HepG2 (cell line): ENCODE data around the gene TRMT5. TPM values are rescaled to one million over a fixed set of nuclear protein-coding genes. Genes with fewer than 3 reads are reported as not detected.

Source experiments
- KMT2B ChIP-seq: IDR thresholded peaks from 2 replicates; pipeline ENCODE4 v1.6.1; 2016; ENCODE audit warnings: missing genetic modification reagents, missing compliant biosample characterization
- MAFG ChIP-seq: sonication (generic); formaldehyde crosslinking; IDR thresholded peaks from 2 replicates; pipeline ENCODE4 v1.5.1; 2020; ENCODE audit warnings: mild to moderate bottlenecking, missing genetic modification reagents
- MEIS2 ChIP-seq: sonication (generic); formaldehyde crosslinking; IDR thresholded peaks from 2 replicates; pipeline ENCODE4 v1.9.0; 2021; ENCODE audit warnings: mild to moderate bottlenecking, missing genetic modification reagents
- POLR2AphosphoS2 ChIP-seq: IDR thresholded peaks from 2 replicates; pipeline ENCODE4 v1.6.1; 2011; ENCODE audit warnings: low read depth, low read length, improper control_type of control experiment
- RNF2 ChIP-seq: fragments of 450-650 bp; conservative IDR thresholded peaks from 2 replicates; pipeline ENCODE4 v1.6.1; 2016; ENCODE audit warnings: low read depth
- SATB2 ChIP-seq: sonication (generic); formaldehyde crosslinking; IDR thresholded peaks from 2 replicates; pipeline ENCODE4 v1.5.0; 2020; ENCODE audit warnings: missing genetic modification reagents
- SNAI1 ChIP-seq: sonication (generic); formaldehyde crosslinking; IDR thresholded peaks from 2 replicates; pipeline ENCODE4 v1.5.0; 2020; ENCODE audit warnings: mild to moderate bottlenecking, missing genetic modification reagents, borderline replicate concordance
- TBL1XR1 ChIP-seq: fragments of 150-350 bp; IDR thresholded peaks from 2 replicates; pipeline ENCODE4 v1.6.1; 2014; ENCODE audit warnings: borderline replicate concordance, low read length; ENCODE audit not compliant: partially characterized antibody
- ZBED4 ChIP-seq: sonication (generic); formaldehyde crosslinking; IDR thresholded peaks from 2 replicates; pipeline ENCODE4 v1.4.0; 2020; ENCODE audit warnings: missing genetic modification reagents, borderline replicate concordance
- ZFP82 ChIP-seq: sonication (generic); formaldehyde crosslinking; IDR thresholded peaks from 2 replicates; pipeline ENCODE4 v1.5.1; 2020; ENCODE audit warnings: mild to moderate bottlenecking, missing genetic modification reagents, borderline replicate concordance
- ZNF142 ChIP-seq: sonication (generic); formaldehyde crosslinking; IDR thresholded peaks from 2 replicates; pipeline ENCODE4 v1.4.0; 2020; ENCODE audit warnings: missing genetic modification reagents
- ZNF34 ChIP-seq: sonication (generic); formaldehyde crosslinking; IDR thresholded peaks from 2 replicates; pipeline ENCODE4 v1.4.0; 2020; ENCODE audit warnings: mild to moderate bottlenecking, missing genetic modification reagents, borderline replicate concordance
- ZNF414 ChIP-seq: sonication (generic); formaldehyde crosslinking; IDR thresholded peaks from 2 replicates; pipeline ENCODE4 v1.5.0; 2020; ENCODE audit warnings: missing genetic modification reagents
- ZNF496 ChIP-seq: sonication (generic); formaldehyde crosslinking; IDR thresholded peaks from 2 replicates; pipeline ENCODE4 v1.8.1; 2023; ENCODE audit warnings: mild to moderate bottlenecking, moderate library complexity, missing genetic modification reagents; ENCODE audit not compliant: insufficient replicate concordance
- ZNF891 ChIP-seq: sonication (generic); formaldehyde crosslinking; IDR thresholded peaks from 2 replicates; pipeline ENCODE4 v1.5.0; 2020; ENCODE audit warnings: mild to moderate bottlenecking, missing genetic modification reagents
- polyA plus RNA-seq, 8 experiments: library from polyadenylated mRNA; depleted of rRNA in 3 of 8; stranded (reverse) in 7 of 8; unstranded in 1 of 8; fragments of >200 nt; fragmentation: Illumina TruSeq in 4 of 8; extraction: Trizol in 4 of 8; gene quantifications; 2 replicates each; pipeline versions ENCODE4 v1.2.1 to v1.2.3, GENCODE V29; 2011 to 2016; ENCODE audit warnings: low read depth in 4 of 8, missing spikeins in 1 of 8, mixed read lengths in 1 of 8; ENCODE audit not compliant: insufficient read depth in 1 of 8
- total RNA-seq, 5 experiments: library from RNA; depleted of rRNA; stranded (reverse); fragments of >200 nt; fragmentation: Illumina TruSeq; extraction: Trizol; gene quantifications; 2 replicates each; pipeline ENCODE4 v1.2.3, GENCODE V29; 2016; ENCODE audit warnings: low read depth in 1 of 5
- TF ChIP-seq, protein P1 (sequence below): sonication (generic); formaldehyde crosslinking; IDR thresholded peaks from 2 replicates; pipeline ENCODE4 v1.4.0; 2020; ENCODE audit warnings: mild to moderate bottlenecking, low read depth, missing genetic modification reagents

Gene TRMT5
- total and polyA plus RNA-seq, 2 of the 13 experiments (the other 11 are each of a cell fraction or from before 2014, with no cell fraction given): 3.6 to 16.0 TPM

- TF ChIP-seq ZNF142 (CRISPR knock-in tag) (peak; percentile 28; the same call in 1 of the 2 replicates), MEIS2 (CRISPR knock-in tag) (peak; percentile 59), MAFG (CRISPR knock-in tag) (no peak), ZNF891 (CRISPR knock-in tag) (peak; percentile 64), ZNF34 (peak; percentile 33; the same call in 1 of the 2 replicates), SATB2 (CRISPR knock-in tag) (no peak), KMT2B (peak; percentile 99), POLR2AphosphoS2 (peak; percentile 75), ZNF414 (CRISPR knock-in tag) (no peak), ZFP82 (CRISPR knock-in tag) (no peak), RNF2 (no peak; the same call in none of the 2 replicates), ZBED4 (peak; percentile 99), SNAI1 (CRISPR knock-in tag) (no peak), TBL1XR1 (peak; percentile 58), ZNF496 (CRISPR knock-in tag) (no peak)
- TF ChIP-seq, protein P1, sequence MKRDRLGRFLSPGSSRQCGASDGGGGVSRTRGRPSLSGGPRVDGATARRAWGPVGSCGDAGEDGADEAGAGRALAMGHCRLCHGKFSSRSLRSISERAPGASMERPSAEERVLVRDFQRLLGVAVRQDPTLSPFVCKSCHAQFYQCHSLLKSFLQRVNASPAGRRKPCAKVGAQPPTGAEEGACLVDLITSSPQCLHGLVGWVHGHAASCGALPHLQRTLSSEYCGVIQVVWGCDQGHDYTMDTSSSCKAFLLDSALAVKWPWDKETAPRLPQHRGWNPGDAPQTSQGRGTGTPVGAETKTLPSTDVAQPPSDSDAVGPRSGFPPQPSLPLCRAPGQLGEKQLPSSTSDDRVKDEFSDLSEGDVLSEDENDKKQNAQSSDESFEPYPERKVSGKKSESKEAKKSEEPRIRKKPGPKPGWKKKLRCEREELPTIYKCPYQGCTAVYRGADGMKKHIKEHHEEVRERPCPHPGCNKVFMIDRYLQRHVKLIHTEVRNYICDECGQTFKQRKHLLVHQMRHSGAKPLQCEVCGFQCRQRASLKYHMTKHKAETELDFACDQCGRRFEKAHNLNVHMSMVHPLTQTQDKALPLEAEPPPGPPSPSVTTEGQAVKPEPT (CRISPR knock-in tag): no peak
These were observed at the start of gene TRMT5, which contains the start of gene SLC38A6 (continued) for GRCh38 chr14:60980811-60981632.
